ENCODE data around the gene ITGA7.
A peak's percentile ranks its signal among the peaks of the same experiment; 100 is the strongest.

The ITGA7 gene

GRCh38 chr12:55706568-55707218, 1.0 kb downstream of the ITGA7 start:
- WGBS (ENCODE audit: insufficient coverage, insufficient read length): no CpG with 5 or more reads among the region's 2 CpGs
- no peaks in the 10 kb centered on the region; the same call in 1 of the 2 replicates for H3K4me1 ChIP-seq (ENCODE audit: control insufficient read depth, insufficient read depth, low read length)

GRCh38 chr12:55705782-55706402, 1.8 kb downstream of the ITGA7 start:
- no peaks in the 10 kb centered on the region for H3K27me3 ChIP-seq (ENCODE audit: control insufficient read depth, insufficient read depth, low read length)
- H3K4me1 ChIP-seq (ENCODE audit: control insufficient read depth, insufficient read depth, low read length): no peaks in the 10 kb centered on the region; the same call in 1 of the 2 replicates
- no peak overlapping the region for H3K27ac ChIP-seq (ENCODE audit: low read length)
- no peaks in the 10 kb centered on the region for H3K9me3 ChIP-seq (ENCODE audit: control insufficient read depth, insufficient read depth, low read length)
- no peaks in the 10 kb centered on the region for H3K36me3 ChIP-seq (ENCODE audit: control insufficient read depth, insufficient read depth, low read length)
- DNase-seq (ENCODE audit: low read depth, low spot score): no peak
- no peak overlapping the region for H3K4me3 ChIP-seq (ENCODE audit: low read length)
- no CpG with 5 or more reads among the region's 5 CpGs for WGBS (ENCODE audit: insufficient coverage, insufficient read length)

More at GRCh38 chr12:55706568-55707218, 1.0 kb downstream of the ITGA7 start:
- Histone ChIP-seq H3K4me3 (ENCODE audit: low read length) (peak overlapping the region; percentile 46; the same call in 1 of the 2 replicates), H3K27ac (ENCODE audit: low read length) (no peak overlapping the region), H3K27me3 (ENCODE audit: control insufficient read depth, insufficient read depth, low read length) (no peaks in the 10 kb centered on the region), H3K9me3 (ENCODE audit: control insufficient read depth, insufficient read depth, low read length) (no peaks in the 10 kb centered on the region), H3K36me3 (ENCODE audit: control insufficient read depth, insufficient read depth, low read length) (no peaks in the 10 kb centered on the region)
- no peak for DNase-seq (ENCODE audit: low read depth, low spot score)

GRCh38 chr12:55704824-55705718, 2.6 kb downstream of the ITGA7 start:
- Histone ChIP-seq H3K4me3 (ENCODE audit: low read length) (no peak overlapping the region), H3K27ac (ENCODE audit: low read length) (no peak overlapping the region)

GRCh38 chr12:55703901-55704761, 3.6 kb downstream of the ITGA7 start:
- H3K4me1 ChIP-seq (ENCODE audit: control insufficient read depth, insufficient read depth, low read length): no peaks in the 10 kb centered on the region
- no peak for DNase-seq (ENCODE audit: low read depth, low spot score)
- H3K9me3 ChIP-seq (ENCODE audit: control insufficient read depth, insufficient read depth, low read length): no peaks in the 10 kb centered on the region
- no peaks in the 10 kb centered on the region for H3K27me3 ChIP-seq (ENCODE audit: control insufficient read depth, insufficient read depth, low read length)
- no CpG with 5 or more reads among the region's 6 CpGs for WGBS (ENCODE audit: insufficient coverage, insufficient read length)
- H3K27ac ChIP-seq (ENCODE audit: low read length): no peak overlapping the region
- no peaks in the 10 kb centered on the region for H3K36me3 ChIP-seq (ENCODE audit: control insufficient read depth, insufficient read depth, low read length)
- no peak overlapping the region for H3K4me3 ChIP-seq (ENCODE audit: low read length)

More at GRCh38 chr12:55704824-55705718, 2.6 kb downstream of the ITGA7 start:
- no peak for DNase-seq (ENCODE audit: low read depth, low spot score)
- Histone ChIP-seq H3K36me3 (ENCODE audit: control insufficient read depth, insufficient read depth, low read length) (no peaks in the 10 kb centered on the region), H3K4me1 (ENCODE audit: control insufficient read depth, insufficient read depth, low read length) (no peaks in the 10 kb centered on the region; the same call in 1 of the 2 replicates), H3K27me3 (ENCODE audit: control insufficient read depth, insufficient read depth, low read length) (no peaks in the 10 kb centered on the region), H3K9me3 (ENCODE audit: control insufficient read depth, insufficient read depth, low read length) (no peaks in the 10 kb centered on the region)
- WGBS (ENCODE audit: insufficient coverage, insufficient read length): no CpG with 5 or more reads among the region's 9 CpGs

GRCh38 chr12:55703288-55703687, 4.4 kb downstream of the ITGA7 start:
- DNase-seq (ENCODE audit: low read depth, low spot score): no peak
- Histone ChIP-seq H3K27ac (ENCODE audit: low read length) (no peak overlapping the region), H3K27me3 (ENCODE audit: control insufficient read depth, insufficient read depth, low read length) (no peaks in the 10 kb centered on the region), H3K4me1 (ENCODE audit: control insufficient read depth, insufficient read depth, low read length) (no peaks in the 10 kb centered on the region), H3K36me3 (ENCODE audit: control insufficient read depth, insufficient read depth, low read length) (no peaks in the 10 kb centered on the region), H3K4me3 (ENCODE audit: low read length) (no peak overlapping the region), H3K9me3 (ENCODE audit: control insufficient read depth, insufficient read depth, low read length) (no peaks in the 10 kb centered on the region)
- WGBS (ENCODE audit: insufficient coverage, insufficient read length): no CpG with 5 or more reads among the region's 2 CpGs

GRCh38 chr12:55702861-55703260, 4.8 kb downstream of the ITGA7 start:
- WGBS (ENCODE audit: insufficient coverage, insufficient read length): no CpG with 5 or more reads among the region's 8 CpGs
- H3K27ac ChIP-seq (ENCODE audit: low read length): no peak overlapping the region
- H3K4me3 ChIP-seq (ENCODE audit: low read length): no peak overlapping the region
- no peaks in the 10 kb centered on the region for H3K4me1 ChIP-seq (ENCODE audit: control insufficient read depth, insufficient read depth, low read length)
- DNase-seq (ENCODE audit: low read depth, low spot score): no peak
- no peaks in the 10 kb centered on the region for H3K36me3 ChIP-seq (ENCODE audit: control insufficient read depth, insufficient read depth, low read length)
- no peaks in the 10 kb centered on the region for H3K9me3 ChIP-seq (ENCODE audit: control insufficient read depth, insufficient read depth, low read length)
- no peaks in the 10 kb centered on the region for H3K27me3 ChIP-seq (ENCODE audit: control insufficient read depth, insufficient read depth, low read length)

- no peak overlapping the region for H3K4me3 ChIP-seq (ENCODE audit: low read length)
- no peak for DNase-seq (ENCODE audit: low read depth, low spot score)
- WGBS (ENCODE audit: insufficient coverage, insufficient read length): no CpG with 5 or more reads among the region's 21 CpGs
- H3K9me3 ChIP-seq (ENCODE audit: control insufficient read depth, insufficient read depth, low read length): no peaks in the 10 kb centered on the region
- H3K36me3 ChIP-seq (ENCODE audit: control insufficient read depth, insufficient read depth, low read length): peaks cover 2% of the 10 kb centered on the region
- no peak overlapping the region for H3K27ac ChIP-seq (ENCODE audit: low read length)
- no peaks in the 10 kb centered on the region for H3K27me3 ChIP-seq (ENCODE audit: control insufficient read depth, insufficient read depth, low read length)
- no peaks in the 10 kb centered on the region for H3K4me1 ChIP-seq (ENCODE audit: control insufficient read depth, insufficient read depth, low read length)
These were observed 7.3 kb downstream of the ITGA7 start for GRCh38 chr12:55700255-55701018.

GRCh38 chr12:55699471-55700055, 8.1 kb downstream of the ITGA7 start:
- no peak overlapping the region for H3K27ac ChIP-seq (ENCODE audit: low read length)
- no peaks in the 10 kb centered on the region for H3K9me3 ChIP-seq (ENCODE audit: control insufficient read depth, insufficient read depth, low read length)
- DNase-seq (ENCODE audit: low read depth, low spot score): no peak
- no peaks in the 10 kb centered on the region for H3K27me3 ChIP-seq (ENCODE audit: control insufficient read depth, insufficient read depth, low read length)
- WGBS (ENCODE audit: insufficient coverage, insufficient read length): no CpG with 5 or more reads among the region's 5 CpGs
- H3K36me3 ChIP-seq (ENCODE audit: control insufficient read depth, insufficient read depth, low read length): peaks cover 9% of the 10 kb centered on the region
- no peaks in the 10 kb centered on the region for H3K4me1 ChIP-seq (ENCODE audit: control insufficient read depth, insufficient read depth, low read length)
- no peak overlapping the region for H3K4me3 ChIP-seq (ENCODE audit: low read length)

GRCh38 chr12:55698965-55699364, 8.7 kb downstream of the ITGA7 start:
- H3K4me1 ChIP-seq (ENCODE audit: control insufficient read depth, insufficient read depth, low read length): no peaks in the 10 kb centered on the region
- H3K27ac ChIP-seq (ENCODE audit: low read length): no peak overlapping the region
- H3K36me3 ChIP-seq (ENCODE audit: control insufficient read depth, insufficient read depth, low read length): peaks cover 13% of the 10 kb centered on the region
- H3K27me3 ChIP-seq (ENCODE audit: control insufficient read depth, insufficient read depth, low read length): no peaks in the 10 kb centered on the region
- WGBS (ENCODE audit: insufficient coverage, insufficient read length): no CpG with 5 or more reads among the region's 1 CpG
- H3K4me3 ChIP-seq (ENCODE audit: low read length): no peak overlapping the region
- H3K9me3 ChIP-seq (ENCODE audit: control insufficient read depth, insufficient read depth, low read length): no peaks in the 10 kb centered on the region
- DNase-seq (ENCODE audit: low read depth, low spot score): no peak
